ACC112 (cell line): ENCODE measurements around the gene AASDH.

ENCODE experiments used
- H2AFZ ChIP-seq: fragments of 200-600 bp; sonication (generic); one replicate; pipeline ENCODE4 v1.6.0; 2017; ENCODE audit warnings: antibody characterized with exemption, low read length; ENCODE audit not compliant: unreplicated experiment
- H3K27ac ChIP-seq: fragments of 200-600 bp; sonication (generic); 2 replicates; pipeline ENCODE4 v1.5.1; 2014; ENCODE audit warnings: low read depth, mild to moderate bottlenecking, antibody characterized with exemption, low read length, moderate library complexity
- H3K27me3 ChIP-seq: fragments of 200-600 bp; sonication (generic); 2 replicates; pipeline ENCODE4 v1.6.1; 2014; ENCODE audit warnings: mild to moderate bottlenecking, antibody characterized with exemption, low read length, moderate library complexity, mixed read lengths; ENCODE audit not compliant: insufficient read depth
- H3K36me3 ChIP-seq: fragments of 200-600 bp; sonication (generic); 2 replicates; pipeline ENCODE4 v1.6.1; 2016; ENCODE audit warnings: mild to moderate bottlenecking, antibody characterized with exemption, low read length, moderate library complexity, mixed read lengths; ENCODE audit not compliant: insufficient read depth
- H3K4me1 ChIP-seq: fragments of 200-600 bp; sonication (generic); one replicate; pipeline ENCODE4 v1.6.1; 2016; ENCODE audit warnings: low read length, mixed read lengths; ENCODE audit not compliant: insufficient read depth, unreplicated experiment, control insufficient read depth
- H3K4me3 ChIP-seq: fragments of 200-600 bp; sonication (generic); 2 replicates; pipeline ENCODE4 v1.5.1; 2014; ENCODE audit warnings: mild to moderate bottlenecking, low read depth, low read length
- H3K79me2 ChIP-seq: fragments of 200-600 bp; sonication (generic); one replicate; pipeline ENCODE4 v1.6.0; 2016; ENCODE audit warnings: low read length; ENCODE audit not compliant: control insufficient read depth, unreplicated experiment, insufficient read depth

Gene AASDH

DNA sequence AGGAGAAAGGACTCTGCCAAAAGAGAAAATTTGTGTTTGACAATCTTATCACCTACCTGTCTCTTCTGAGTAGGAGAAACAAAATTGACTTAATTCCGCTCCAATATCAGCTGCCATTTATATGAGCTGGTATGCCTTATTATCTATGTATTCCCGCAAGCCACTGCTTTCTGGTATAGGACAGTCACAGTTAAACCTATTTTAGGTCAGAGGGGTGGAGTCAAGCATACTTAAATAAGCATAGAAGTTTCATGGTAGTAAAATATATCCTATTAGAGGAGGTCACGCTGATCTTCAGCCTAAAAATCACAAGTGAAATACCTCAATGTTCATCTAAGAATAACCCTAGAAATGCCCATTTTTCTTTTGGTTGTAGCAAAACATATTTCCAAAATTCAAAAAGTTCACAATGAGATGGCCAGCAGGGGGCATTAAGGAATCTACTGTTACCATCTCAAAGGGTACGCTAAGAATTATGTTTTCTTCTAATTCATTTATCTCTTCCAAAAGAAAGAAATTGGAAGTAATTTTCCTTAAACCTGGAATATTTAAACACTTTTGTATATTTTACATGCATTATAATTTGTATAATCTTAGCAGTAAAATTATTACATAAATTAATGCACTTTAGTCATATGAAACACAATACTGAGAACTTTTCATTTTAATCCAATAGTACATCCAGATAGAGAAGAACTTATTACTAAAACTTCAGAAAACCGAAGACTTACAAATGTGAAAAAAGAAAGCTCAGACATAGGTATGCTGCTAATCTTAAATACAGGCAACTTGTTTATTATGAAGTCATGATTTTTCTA lies 37.6 kb upstream of the AASDH start:
- Histone ChIP-seq H3K36me3 (0 out of 2 replicates have a peak, but pooled peaks cover 4% of the 10 kb centered on the region), H3K27ac (no peak overlapping the region), H3K4me1 (no peaks in the 10 kb centered on the region), H3K27me3 (no peaks in the 10 kb centered on the region), H3K79me2 (peaks cover 71% of the 10 kb centered on the region), H3K4me3 (no peak overlapping the region; the same call in 1 of the 2 replicates), H2AFZ (no peak overlapping the region)

DNA sequence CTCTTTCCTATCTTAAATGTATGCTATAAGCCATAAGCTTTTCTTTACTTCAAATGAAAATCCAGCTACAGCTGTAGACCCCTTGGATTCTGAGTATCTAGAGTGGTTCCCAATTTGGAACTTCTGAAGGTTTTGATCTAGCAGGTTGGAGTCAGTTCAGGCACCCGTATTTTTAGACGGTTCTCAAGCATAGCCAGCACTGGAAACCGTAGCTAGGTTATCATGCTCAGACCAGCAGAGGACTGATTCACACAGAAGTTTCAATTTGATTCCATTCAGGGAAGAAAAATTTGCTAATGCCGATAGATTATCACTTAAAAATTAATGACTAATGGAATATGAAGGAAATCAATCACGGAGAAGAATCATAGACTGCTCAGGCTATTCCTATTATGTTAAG lies 36.9 kb upstream of the AASDH start:
- peaks cover 71% of the 10 kb centered on the region for H3K79me2 ChIP-seq
- no peaks in the 10 kb centered on the region for H3K4me1 ChIP-seq
- H3K4me3 ChIP-seq = no peak overlapping the region
- H3K27ac ChIP-seq = no peak overlapping the region
- no peak overlapping the region for H2AFZ ChIP-seq
- H3K27me3 ChIP-seq = no peaks in the 10 kb centered on the region
- 0 out of 2 replicates have a peak, but pooled peaks cover 4% of the 10 kb centered on the region for H3K36me3 ChIP-seq

DNA sequence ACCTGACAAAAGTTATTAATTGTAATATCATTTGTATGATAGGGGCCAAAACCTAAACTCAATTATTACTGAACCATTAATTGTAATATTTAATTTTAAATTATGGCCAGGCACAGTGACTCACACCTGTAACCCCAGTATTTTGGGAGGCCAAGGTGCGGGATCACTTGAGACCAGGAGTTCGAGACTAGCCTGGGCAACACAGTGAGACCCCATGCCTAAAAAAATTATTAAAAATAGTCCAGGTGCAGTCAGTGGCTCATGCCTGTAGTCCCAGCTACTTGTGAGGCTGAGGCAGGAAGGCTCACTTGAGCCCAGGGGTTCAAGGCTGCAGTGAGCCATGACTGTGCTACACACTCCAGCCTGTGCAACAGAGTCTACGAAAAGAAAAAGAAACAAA lies 30.1 kb upstream of the AASDH start:
- no peak overlapping the region for H3K4me3 ChIP-seq
- no peaks in the 10 kb centered on the region for H3K27me3 ChIP-seq
- H3K27ac ChIP-seq = no peak overlapping the region
- H3K36me3 ChIP-seq = no peaks in the 10 kb centered on the region
- H3K4me1 ChIP-seq = no peaks in the 10 kb centered on the region
- H3K79me2 ChIP-seq = peaks cover 69% of the 10 kb centered on the region
- H2AFZ ChIP-seq = no peak overlapping the region

DNA sequence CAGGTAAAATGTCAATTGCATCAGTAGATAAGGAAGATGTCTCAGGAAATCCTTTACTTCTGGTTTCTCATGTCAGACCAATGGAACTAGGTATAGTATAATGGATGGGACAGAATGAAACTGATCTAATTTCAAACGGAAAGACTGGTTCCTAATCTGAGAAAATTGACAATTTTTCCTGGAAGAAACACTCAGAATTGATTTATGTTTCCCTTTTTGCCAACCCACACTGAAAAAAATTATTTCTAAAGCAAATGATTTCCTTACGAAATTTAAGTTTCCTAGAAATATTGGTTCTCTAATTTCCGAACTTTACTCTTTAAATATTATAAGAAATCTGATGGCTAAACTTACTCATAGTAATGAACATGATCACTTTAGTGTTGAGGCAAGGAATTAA lies 29.1 kb upstream of the AASDH start:
- Histone ChIP-seq H3K27me3 (no peaks in the 10 kb centered on the region), H3K27ac (no peak overlapping the region), H2AFZ (no peak overlapping the region), H3K36me3 (no peaks in the 10 kb centered on the region), H3K4me3 (no peak overlapping the region), H3K79me2 (peaks cover 69% of the 10 kb centered on the region), H3K4me1 (peaks cover 3% of the 10 kb centered on the region)

DNA sequence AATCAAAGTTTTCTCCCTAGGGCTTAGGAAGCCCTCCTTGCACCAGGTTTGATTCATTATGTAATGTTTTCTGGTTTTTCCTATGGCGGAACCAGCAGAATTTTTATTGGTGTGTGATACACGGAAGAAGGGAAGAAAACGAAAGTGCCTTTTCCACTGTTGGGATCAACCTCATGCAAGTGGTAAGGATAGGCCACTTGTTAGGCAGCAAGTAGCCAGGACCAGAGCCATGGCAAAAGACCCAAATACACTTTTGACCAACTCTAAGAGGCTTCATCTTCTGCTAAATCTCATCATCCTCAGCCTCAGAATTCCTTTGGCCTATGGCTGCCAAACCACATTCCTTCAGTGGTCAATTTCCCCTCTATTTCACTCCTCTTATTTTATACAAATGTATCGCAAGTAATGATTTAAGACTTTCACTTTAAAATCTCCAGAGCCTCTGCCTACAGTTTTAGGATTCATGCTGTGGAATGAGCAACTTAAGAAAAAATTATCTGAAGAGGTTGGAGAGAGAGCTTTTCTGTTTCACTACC lies 26.9 kb upstream of the AASDH start:
- H3K4me1 ChIP-seq = peaks cover 18% of the 10 kb centered on the region
- H3K36me3 ChIP-seq = no peaks in the 10 kb centered on the region
- H3K27ac ChIP-seq = peak overlapping the region; percentile 63
- peak overlapping the region; percentile 70 for H3K4me3 ChIP-seq
- peaks cover 64% of the 10 kb centered on the region for H3K79me2 ChIP-seq
- H2AFZ ChIP-seq = peak overlapping the region; percentile 2
- H3K27me3 ChIP-seq = no peaks in the 10 kb centered on the region

DNA sequence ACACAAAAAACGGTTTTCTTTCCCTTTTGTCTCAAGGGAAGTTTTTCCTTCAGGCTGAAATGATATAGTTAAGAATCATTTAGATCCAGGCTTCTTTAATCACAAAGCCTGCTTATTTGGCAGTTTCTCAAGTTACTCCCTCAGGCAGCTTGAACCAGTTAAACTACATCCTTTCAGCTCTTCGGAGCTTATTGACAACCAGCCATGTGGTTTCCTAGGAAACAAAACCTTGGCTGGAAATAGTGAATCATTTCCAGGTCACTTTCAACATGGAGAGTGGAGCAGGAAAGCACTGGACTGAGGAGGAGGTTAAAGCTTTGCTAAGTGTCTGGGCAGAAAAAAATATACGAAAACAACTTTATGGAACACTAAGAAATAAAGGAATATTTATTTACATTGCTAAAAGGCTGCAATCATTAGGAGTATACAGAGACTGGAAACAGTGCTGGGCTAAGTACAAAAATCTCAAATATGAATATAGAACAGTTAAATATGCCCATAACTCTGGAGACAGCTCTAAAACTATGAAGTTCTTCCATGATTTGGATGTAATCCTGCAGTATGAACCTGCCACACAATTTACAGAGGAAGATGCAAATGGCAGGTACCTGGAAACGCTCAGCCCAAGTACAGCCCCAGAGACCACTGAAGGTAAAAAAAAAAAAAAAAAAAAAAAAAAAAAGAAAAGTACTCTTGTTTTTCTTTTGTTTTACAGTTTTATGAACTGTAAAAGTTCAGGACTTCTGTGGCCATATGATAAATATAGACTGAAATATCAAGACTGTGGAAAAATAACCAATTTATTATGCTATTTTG lies 23.2 kb upstream of the AASDH start:
- Histone ChIP-seq H3K4me1 (peaks cover 23% of the 10 kb centered on the region), H3K36me3 (peaks cover 6% of the 10 kb centered on the region; the same call in 1 of the 2 replicates), H3K4me3 (peak overlapping the region; percentile 63), H3K79me2 (peaks cover 54% of the 10 kb centered on the region), H3K27ac (peak overlapping the region; percentile 92), H2AFZ (no peak overlapping the region), H3K27me3 (no peaks in the 10 kb centered on the region)

DNA sequence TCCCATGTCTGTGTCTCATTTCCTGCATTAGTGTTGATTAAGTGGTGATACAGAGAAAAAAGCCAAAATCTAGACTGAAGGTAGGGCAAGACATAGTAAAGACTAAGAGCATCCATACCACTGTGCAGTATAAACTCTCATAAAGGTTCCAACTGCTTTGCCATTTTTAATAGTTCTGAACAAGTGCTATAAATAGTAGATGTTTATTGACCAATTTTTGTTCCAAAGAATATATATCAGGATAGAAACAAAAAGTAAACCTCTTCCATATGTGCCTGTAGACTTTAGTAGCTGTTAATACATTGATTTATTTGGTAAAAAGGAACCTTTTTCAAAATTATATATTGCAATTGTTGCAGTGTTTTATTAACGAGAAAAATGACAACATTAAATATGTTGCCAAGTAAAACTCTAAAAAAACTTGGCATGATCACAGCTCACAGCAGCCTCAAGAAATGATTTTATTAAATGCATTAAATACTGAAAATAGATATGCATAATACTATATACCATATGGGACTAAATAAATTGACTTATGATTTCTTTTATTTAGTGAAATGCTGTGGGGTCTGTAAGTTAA lies 22.3 kb upstream of the AASDH start:
- H3K27ac ChIP-seq = peak overlapping the region; percentile 92

DNA sequence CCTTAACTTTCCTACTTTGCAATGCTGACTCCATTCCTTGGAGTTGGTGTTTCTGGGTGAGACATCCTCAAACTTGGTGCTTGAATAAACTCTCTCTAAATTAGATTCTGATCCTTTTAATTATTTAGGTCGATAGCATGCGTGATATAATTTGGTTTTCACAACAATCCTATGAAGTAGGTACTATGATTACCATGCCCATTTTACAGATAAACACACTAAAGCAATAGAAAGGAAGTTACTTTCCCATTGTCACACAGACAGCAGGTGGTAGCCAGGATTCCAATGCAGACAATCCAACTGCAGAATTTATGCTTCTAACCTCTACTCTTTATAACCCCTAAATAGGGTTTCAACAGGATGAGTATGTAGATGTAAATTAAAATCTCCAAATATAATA lies 21.7 kb upstream of the AASDH start:
- no peaks in the 10 kb centered on the region for H3K27me3 ChIP-seq
- peaks cover 40% of the 10 kb centered on the region for H3K79me2 ChIP-seq
- H3K36me3 ChIP-seq = peaks cover 6% of the 10 kb centered on the region; the same call in 1 of the 2 replicates
- H3K27ac ChIP-seq = peak overlapping the region; percentile 92
- no peak overlapping the region for H3K4me3 ChIP-seq
- H3K4me1 ChIP-seq = peaks cover 23% of the 10 kb centered on the region
- H2AFZ ChIP-seq = no peak overlapping the region

More for the DNA sequence above, 22.3 kb upstream of the AASDH start:
- Histone ChIP-seq H3K79me2 (peaks cover 47% of the 10 kb centered on the region), H3K27me3 (no peaks in the 10 kb centered on the region), H3K4me3 (peak overlapping the region; percentile 23), H3K36me3 (peaks cover 6% of the 10 kb centered on the region; the same call in 1 of the 2 replicates), H3K4me1 (peaks cover 23% of the 10 kb centered on the region), H2AFZ (no peak overlapping the region)

DNA sequence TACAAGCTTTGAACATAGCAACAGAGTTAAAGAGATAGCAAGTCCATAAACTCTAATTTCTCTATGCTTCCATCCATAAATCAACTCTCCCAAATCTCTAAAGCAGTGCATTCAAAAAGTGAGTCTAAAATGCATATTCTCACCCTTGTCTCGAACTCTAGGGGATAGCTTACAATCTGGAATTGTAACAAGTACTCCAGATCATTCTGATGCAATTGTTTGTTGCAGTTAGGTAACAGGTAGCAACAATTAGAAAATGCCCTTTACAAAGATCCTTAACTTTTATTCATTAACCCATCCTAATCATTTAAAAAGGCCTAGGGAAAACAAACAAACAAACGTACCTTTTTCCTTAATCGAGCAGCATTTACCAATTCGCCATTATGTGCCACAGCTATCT lies 18.9 kb upstream of the AASDH start:
- peaks cover 18% of the 10 kb centered on the region for H3K4me1 ChIP-seq
- no peak overlapping the region for H2AFZ ChIP-seq
- H3K27me3 ChIP-seq = no peaks in the 10 kb centered on the region
- peaks cover 22% of the 10 kb centered on the region for H3K79me2 ChIP-seq
- H3K27ac ChIP-seq = no peak overlapping the region
- peaks cover 9% of the 10 kb centered on the region; the same call in 1 of the 2 replicates for H3K36me3 ChIP-seq
- no peak overlapping the region for H3K4me3 ChIP-seq

DNA sequence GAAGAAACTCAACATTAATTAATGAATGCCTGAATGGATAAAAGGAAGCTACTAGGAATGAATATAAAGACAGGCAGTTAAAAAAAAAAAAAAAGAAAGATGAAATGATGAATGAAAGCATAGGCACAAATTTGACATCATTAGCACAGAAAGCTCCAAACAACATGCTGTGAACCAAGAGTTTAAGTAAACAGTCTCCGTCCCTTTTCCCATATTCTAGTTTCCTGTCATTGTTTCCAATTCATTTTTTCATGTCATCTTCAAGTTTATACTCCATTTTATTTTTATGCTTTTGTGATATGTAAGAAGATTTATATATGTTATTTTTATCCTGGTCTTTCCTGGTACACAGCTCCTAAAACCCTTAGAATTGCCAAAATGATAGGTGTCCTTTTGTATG lies 17.7 kb upstream of the AASDH start:
- Histone ChIP-seq H3K4me3 (no peak overlapping the region), H3K27ac (no peak overlapping the region), H3K79me2 (peaks cover 21% of the 10 kb centered on the region), H2AFZ (no peak overlapping the region), H3K36me3 (peaks cover 19% of the 10 kb centered on the region), H3K4me1 (peaks cover 13% of the 10 kb centered on the region), H3K27me3 (no peaks in the 10 kb centered on the region)
